ENCODE measurements around the gene CADPS. TPM values are rescaled to one million over a fixed set of nuclear protein-coding genes. Genes with fewer than 3 reads are reported as not detected.

Gene CADPS
- total RNA-seq, 1 experiment from 2014 or later = not detected

GRCh38 chr3:62655691-62656063 lies 219.5 kb downstream of the CADPS start:
- Histone ChIP-seq H3K36me3 (ENCODE audit: low read depth, low read length) (no peaks in the 10 kb centered on the region), H3F3A (ENCODE audit: low read length, unreplicated experiment) (no peaks in the 10 kb centered on the region), H3K4me1 (ENCODE audit: insufficient read depth, low read length) (no peaks in the 10 kb centered on the region), H3K27me3 (ENCODE audit: low read length) (no peaks in the 10 kb centered on the region), H3K9ac (ENCODE audit: low read length) (no peak overlapping the region), H3K4me2 (ENCODE audit: low read length) (no peak overlapping the region), H3K79me2 (ENCODE audit: low read length) (no peaks in the 10 kb centered on the region), H4K20me1 (ENCODE audit: low read length) (no peaks in the 10 kb centered on the region), H2AFZ (ENCODE audit: low read length) (no peak overlapping the region), H3K9me2 (replicated peaks; ENCODE audit: low read length) (no peaks in the 10 kb centered on the region), H3K4me3 (ENCODE audit: low read length) (no peak overlapping the region), H3K27ac (ENCODE audit: low read length) (no peak overlapping the region), H3K9me3 (ENCODE audit: low read length) (no peaks in the 10 kb centered on the region; the same call in 1 of the 2 replicates)
- no peak for ATAC-seq
- TF ChIP-seq EZH2 (IDR thresholded peaks at IDR 0.05; ENCODE audit: low read length, unreplicated experiment) = no peak
- no peak for TF ChIP-seq EZH2phosphoT487 (IDR thresholded peaks at IDR 0.05; ENCODE audit: borderline replicate concordance, low read length)
- no peak for TF ChIP-seq CTCF (conservative IDR thresholded peaks at IDR 0.05; ENCODE audit: low read depth, low read length)
- CTCF ChIA-PET = no interaction called here
- BruUV-seq (replicated peaks) = no TSS peak
- intact Hi-C loops (cut with micrococcal nuclease) = no loop called here
- POLR2A ChIA-PET (ENCODE audit: unreplicated experiment) = no interaction called here
- no peak for DNase-seq

- no peaks in the 10 kb centered on the region for H3K4me1 ChIP-seq (ENCODE audit: insufficient read depth, low read length)
- H3K4me3 ChIP-seq (ENCODE audit: low read length) = no peak overlapping the region
- no peaks in the 10 kb centered on the region for H3K36me3 ChIP-seq (ENCODE audit: low read depth, low read length)
- H3K9ac ChIP-seq (ENCODE audit: low read length) = no peak overlapping the region
- H3F3A ChIP-seq (ENCODE audit: low read length, unreplicated experiment) = no peaks in the 10 kb centered on the region
- no peak overlapping the region for H3K4me2 ChIP-seq (ENCODE audit: low read length)
- no peaks in the 10 kb centered on the region for H3K9me2 ChIP-seq (replicated peaks; ENCODE audit: low read length)
- no peak overlapping the region for H2AFZ ChIP-seq (ENCODE audit: low read length)
- H3K27me3 ChIP-seq (ENCODE audit: low read length) = no peaks in the 10 kb centered on the region
- BruUV-seq (replicated peaks) = no TSS peak
- POLR2A ChIA-PET (ENCODE audit: unreplicated experiment) = no interaction called here
- no peak for TF ChIP-seq EZH2 (IDR thresholded peaks at IDR 0.05; ENCODE audit: low read length, unreplicated experiment)
- ATAC-seq = no peak
- H4K20me1 ChIP-seq (ENCODE audit: low read length) = no peaks in the 10 kb centered on the region
- intact Hi-C loops (cut with micrococcal nuclease) = no loop called here
- CTCF ChIA-PET = no interaction called here
- no peak overlapping the region for H3K27ac ChIP-seq (ENCODE audit: low read length)
- no peaks in the 10 kb centered on the region for H3K79me2 ChIP-seq (ENCODE audit: low read length)
- DNase-seq = no peak
- no peaks in the 10 kb centered on the region; the same call in 1 of the 2 replicates for H3K9me3 ChIP-seq (ENCODE audit: low read length)
Observed at GRCh38 chr3:62655056-62655690, 220.0 kb downstream of the CADPS start.

- H3K9me2 ChIP-seq (replicated peaks; ENCODE audit: low read length) = no peaks in the 10 kb centered on the region
- H4K20me1 ChIP-seq (ENCODE audit: low read length) = no peaks in the 10 kb centered on the region
- TF ChIP-seq EZH2 (IDR thresholded peaks at IDR 0.05; ENCODE audit: low read length, unreplicated experiment) (no peak), EZH2phosphoT487 (IDR thresholded peaks at IDR 0.05; ENCODE audit: borderline replicate concordance, low read length) (no peak), CTCF (conservative IDR thresholded peaks at IDR 0.05; ENCODE audit: low read depth, low read length) (no peak)
- H3K4me2 ChIP-seq (ENCODE audit: low read length) = no peak overlapping the region
- H3K27me3 ChIP-seq (ENCODE audit: low read length) = no peaks in the 10 kb centered on the region
- H3K9me3 ChIP-seq (ENCODE audit: low read length) = no peaks in the 10 kb centered on the region; the same call in 1 of the 2 replicates
- no peaks in the 10 kb centered on the region for H3F3A ChIP-seq (ENCODE audit: low read length, unreplicated experiment)
- CTCF ChIA-PET = interaction anchor here (0.6 kb wide), 1 partner anchor 12 kb away, joined by 3 read pairs; no protein-coding TSS in a partner anchor
- no peak overlapping the region for H3K9ac ChIP-seq (ENCODE audit: low read length)
- no peak overlapping the region for H3K4me3 ChIP-seq (ENCODE audit: low read length)
- POLR2A ChIA-PET (ENCODE audit: unreplicated experiment) = no interaction called here
- H3K4me1 ChIP-seq (ENCODE audit: insufficient read depth, low read length) = no peaks in the 10 kb centered on the region
- BruUV-seq (replicated peaks) = no TSS peak
- H2AFZ ChIP-seq (ENCODE audit: low read length) = no peak overlapping the region
- no peak for ATAC-seq
- no peak for DNase-seq
- H3K79me2 ChIP-seq (ENCODE audit: low read length) = no peaks in the 10 kb centered on the region
- H3K27ac ChIP-seq (ENCODE audit: low read length) = no peak overlapping the region
- intact Hi-C loops (cut with micrococcal nuclease) = no loop called here
- H3K36me3 ChIP-seq (ENCODE audit: low read depth, low read length) = no peaks in the 10 kb centered on the region
Observed at GRCh38 chr3:62653796-62654195, 221.4 kb downstream of the CADPS start.
